Neuronal stem cell (in vitro differentiated cells): ENCODE data around the gene SLC6A2.

ENCODE experiments used
- DNase-seq: peaks from one replicate; pipeline ENCODE4 v3.0.0-alpha.2; 2013; ENCODE audit warnings: low spot score
- H2AFZ ChIP-seq: one replicate; pipeline ENCODE4 v1.6.1; 2013; ENCODE audit warnings: mild to moderate bottlenecking, low read length, inconsistent platforms
- H2AK5ac ChIP-seq: 2 replicates; pipeline ENCODE4 v1.6.1; 2013; ENCODE audit warnings: low read depth, mild to moderate bottlenecking, inconsistent platforms, low read length, moderate library complexity, mixed read lengths
- H2BK120ac ChIP-seq: 2 replicates; pipeline ENCODE4 v1.6.1; 2013; ENCODE audit warnings: low read depth, mild to moderate bottlenecking, inconsistent platforms, low read length, moderate library complexity, mixed read lengths
- H2BK12ac ChIP-seq: one replicate; pipeline ENCODE4 v1.6.1; 2013; ENCODE audit warnings: low read length, inconsistent platforms
- H2BK15ac ChIP-seq: 2 replicates; pipeline ENCODE4 v1.6.1; 2013; ENCODE audit warnings: mild to moderate bottlenecking, low read length, inconsistent platforms, mixed read lengths
- H2BK5ac ChIP-seq: one replicate; pipeline ENCODE4 v1.6.1; 2013; ENCODE audit warnings: inconsistent platforms, mild to moderate bottlenecking, low read length, moderate library complexity
- H3K14ac ChIP-seq: one replicate; pipeline ENCODE4 v1.6.1; 2013; ENCODE audit warnings: low read length, inconsistent platforms
- H3K18ac ChIP-seq: 2 replicates; pipeline ENCODE4 v1.6.1; 2013; ENCODE audit warnings: low read length, inconsistent platforms
- H3K23ac ChIP-seq: 2 replicates; pipeline ENCODE4 v1.6.1; 2013; ENCODE audit warnings: low read depth, mild to moderate bottlenecking, mixed read lengths, low read length, inconsistent platforms; ENCODE audit not compliant: poor library complexity
- H3K27ac ChIP-seq: replicated peaks from 3 replicates; pipeline ENCODE4 v1.5.1; 2013; ENCODE audit warnings: low read length, inconsistent platforms
- H3K27me3 ChIP-seq, 3 experiments: 2 replicates each; pipeline ENCODE4 v1.6.1; 2013; ENCODE audit warnings: low read length in 3 of 3, mild to moderate bottlenecking in 2 of 3, inconsistent platforms in 1 of 3, low read depth in 1 of 3, mixed read lengths in 1 of 3, moderate library complexity in 1 of 3; ENCODE audit not compliant: control insufficient read depth in 3 of 3, insufficient read depth in 3 of 3
- H3K36me3 ChIP-seq, 2 donors: replicated peaks in 1 of 2; 2 replicates each; pipeline ENCODE4 v1.6.1; 2013; ENCODE audit warnings: low read length in 2 of 2; ENCODE audit not compliant: control insufficient read depth in 2 of 2, insufficient read depth in 2 of 2
- H3K4ac ChIP-seq: 2 replicates; pipeline ENCODE4 v1.6.1; 2013; ENCODE audit warnings: inconsistent platforms, mild to moderate bottlenecking, low read length, moderate library complexity
- H3K4me1 ChIP-seq, 2 donors: 1 replicate in 1 of 2; 2 replicates in 1 of 2; pipeline ENCODE4 v1.6.1; 2013; ENCODE audit warnings: low read length in 2 of 2, low read depth in 1 of 2; ENCODE audit not compliant: control insufficient read depth in 2 of 2, insufficient read depth in 1 of 2
- H3K4me2 ChIP-seq: one replicate; pipeline ENCODE4 v1.6.1; 2013; ENCODE audit warnings: mild to moderate bottlenecking, low read length, inconsistent platforms; ENCODE audit not compliant: insufficient read depth, poor library complexity, severe bottlenecking
- H3K4me3 ChIP-seq, 2 donors: 2 replicates each; pipeline ENCODE4 v1.5.1; 2013; ENCODE audit warnings: low read length in 2 of 2, mild to moderate bottlenecking in 2 of 2, inconsistent platforms in 1 of 2, moderate library complexity in 1 of 2
- H3K79me1 ChIP-seq: one replicate; pipeline ENCODE4 v1.6.1; 2013; ENCODE audit warnings: low read depth, mild to moderate bottlenecking, inconsistent platforms, low read length, moderate library complexity
- H3K9ac ChIP-seq: one replicate; pipeline ENCODE4 v1.6.1; 2013; ENCODE audit warnings: mild to moderate bottlenecking, low read depth, low read length, inconsistent platforms; ENCODE audit not compliant: poor library complexity
- H3K9me3 ChIP-seq, 2 donors: replicated peaks in 1 of 2; 2 replicates each; pipeline versions ENCODE3 to v1.6.1; 2013; ENCODE audit warnings: low read length in 2 of 2, mild to moderate bottlenecking in 2 of 2, inconsistent platforms in 1 of 2, low read depth in 1 of 2, mixed read lengths in 1 of 2, moderate library complexity in 1 of 2; ENCODE audit not compliant: control insufficient read depth in 2 of 2, insufficient read depth in 1 of 2
- H4K8ac ChIP-seq: one replicate; pipeline ENCODE4 v1.6.1; 2013; ENCODE audit warnings: low read depth, mild to moderate bottlenecking, inconsistent platforms, low read length, moderate library complexity
- H4K91ac ChIP-seq: one replicate; pipeline ENCODE4 v1.6.1; 2013; ENCODE audit warnings: low read length, low read depth, mild to moderate bottlenecking, inconsistent platforms; ENCODE audit not compliant: poor library complexity
- WGBS, 2 donors: extraction: QIAGEN DNeasy Blood & Tissue Kit; methylation state at CpG; one replicate each; pipeline ENCODE4 v1.1.7; 2013; ENCODE audit warnings: missing lambda C conversion rate in 2 of 2, mixed read lengths in 1 of 2; ENCODE audit not compliant: insufficient read length in 2 of 2, insufficient replicate concordance in 1 of 2; ENCODE audit errors: extremely low coverage in 2 of 2; 5-methylcytosine and 5-hydroxymethylcytosine counted together

Gene SLC6A2

DNA sequence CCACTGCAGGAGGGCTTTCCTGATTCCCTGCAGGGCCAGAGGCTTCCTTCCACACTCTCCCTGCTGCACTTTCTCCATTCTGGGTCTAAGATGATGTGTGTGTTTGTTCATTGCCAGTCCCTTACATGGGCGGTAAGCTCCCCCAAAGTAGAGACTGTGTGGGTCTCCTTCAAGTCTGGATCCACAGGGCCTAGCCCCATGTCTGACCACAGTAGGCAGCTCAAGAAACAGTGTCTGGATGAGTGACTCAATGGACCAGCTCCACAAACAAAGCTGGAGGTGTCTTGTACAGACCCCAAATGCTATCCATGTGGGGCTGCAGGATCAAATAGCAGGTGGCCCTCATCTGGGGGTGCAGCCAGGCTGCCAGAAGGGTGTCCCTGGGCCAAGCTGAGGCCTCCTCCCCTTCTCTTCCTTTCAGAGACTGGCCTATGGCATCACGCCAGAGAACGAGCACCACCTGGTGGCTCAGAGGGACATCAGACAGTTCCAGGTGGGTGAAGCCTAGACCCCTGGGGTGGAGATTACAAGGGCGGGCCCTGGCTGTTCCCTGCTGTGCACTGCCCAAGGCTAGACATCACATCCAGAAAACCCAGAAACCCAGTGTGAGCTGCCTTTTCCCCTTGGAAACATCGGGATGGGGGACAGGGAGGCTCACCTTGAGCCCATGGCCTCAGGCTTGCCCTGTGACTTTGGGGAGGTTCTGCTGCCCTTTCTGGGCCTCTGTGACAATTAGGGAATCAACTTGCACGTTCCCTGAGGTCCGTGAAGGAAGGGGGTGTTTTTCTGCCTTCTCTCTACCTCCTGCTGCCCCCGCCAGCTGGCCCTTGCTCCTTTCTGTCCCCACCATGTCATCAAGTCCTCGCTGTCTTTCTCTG, 45.9 kb downstream of the SLC6A2 start:
- Histone ChIP-seq H4K8ac (no peak overlapping the region), H3K4ac (no peak overlapping the region), H3K4me3 (no peak overlapping the region), H3K4me1 (no peaks in the 10 kb centered on the region), H3K27ac (no peak overlapping the region), H2BK5ac (no peak overlapping the region), H4K91ac (no peak overlapping the region), H3K27me3 (no peaks in the 10 kb centered on the region), H2AK5ac (no peak overlapping the region), H3K18ac (peak overlapping the region; percentile 9), H3K4me2 (no peak overlapping the region), H3K9ac (no peak overlapping the region), H2BK12ac (no peak overlapping the region), H3K9me3 (no peaks in the 10 kb centered on the region), H3K79me1 (no peaks in the 10 kb centered on the region), H2BK120ac (no peak overlapping the region), H2BK15ac (no peak overlapping the region), H3K23ac (no peak overlapping the region), H3K36me3 (no peaks in the 10 kb centered on the region), H3K14ac (no peak overlapping the region), H2AFZ (no peak overlapping the region)
- peak; percentile 23 for DNase-seq
- no CpG with 5 or more reads among the region's 9 CpGs for WGBS, 2 donors

DNA sequence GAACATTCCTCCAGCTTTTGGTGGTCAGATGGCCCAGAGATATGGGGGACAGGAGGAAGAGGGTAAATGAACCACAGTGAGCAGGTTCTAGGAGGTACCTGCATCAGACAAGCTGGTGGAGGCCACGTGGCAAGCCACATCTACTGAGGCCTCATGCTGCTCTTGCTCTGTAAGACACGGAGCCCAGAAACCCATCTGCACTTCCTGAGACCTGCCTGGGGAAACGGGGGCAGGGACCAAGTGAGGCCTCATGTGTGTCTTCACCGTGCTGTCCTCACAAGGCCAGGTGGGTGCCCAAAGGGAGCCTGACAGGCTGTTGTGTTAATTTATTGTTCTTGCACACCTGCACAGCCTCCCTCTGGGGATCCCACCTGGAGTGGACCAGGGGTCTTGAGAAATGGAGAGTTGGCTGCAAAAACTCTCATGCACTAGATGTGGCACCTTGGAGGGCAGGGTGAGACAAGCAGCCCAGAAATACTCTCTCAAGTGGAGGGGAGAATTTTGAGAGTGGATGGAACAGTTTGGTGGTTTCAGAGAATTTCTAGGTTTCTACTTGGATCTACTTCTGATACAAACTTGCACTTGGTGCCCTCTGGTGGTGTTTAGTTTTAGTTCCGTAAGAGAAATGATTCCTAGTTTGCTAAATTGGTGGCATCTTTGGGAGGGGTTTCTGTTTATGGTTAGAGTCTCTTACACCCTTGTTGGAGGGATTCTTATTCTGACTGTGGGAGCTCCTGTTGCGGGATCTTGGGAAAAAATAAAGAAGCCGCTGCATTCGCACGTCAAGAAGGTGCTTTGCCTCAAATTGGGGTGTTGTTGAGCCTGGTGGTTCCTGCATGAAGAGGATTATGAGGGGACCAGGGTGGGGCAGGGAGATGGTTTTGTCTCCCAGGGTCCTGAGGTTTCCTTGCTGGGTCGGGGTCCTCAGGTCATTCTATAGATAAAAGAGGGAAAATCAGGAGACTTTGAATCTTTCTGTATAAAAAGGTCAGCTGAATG, 47.5 kb downstream of the SLC6A2 start:
- Histone ChIP-seq H4K91ac (no peak overlapping the region), H2BK12ac (no peak overlapping the region), H2AK5ac (no peak overlapping the region), H3K79me1 (no peaks in the 10 kb centered on the region), H3K23ac (no peak overlapping the region), H3K4me3 (no peak overlapping the region), H2AFZ (no peak overlapping the region), H3K14ac (no peak overlapping the region), H2BK15ac (no peak overlapping the region), H3K4me1 (no peaks in the 10 kb centered on the region), H3K36me3 (no peaks in the 10 kb centered on the region), H4K8ac (no peak overlapping the region), H2BK120ac (no peak overlapping the region), H3K4ac (no peak overlapping the region), H3K27ac (no peak overlapping the region), H3K27me3 (no peaks in the 10 kb centered on the region), H3K18ac (no peak overlapping the region), H3K9me3 (no peaks in the 10 kb centered on the region), H2BK5ac (no peak overlapping the region), H3K4me2 (no peak overlapping the region), H3K9ac (no peak overlapping the region)
- no CpG with 5 or more reads among the region's 10 CpGs for WGBS, 2 donors
- DNase-seq = peak; percentile 38

DNA sequence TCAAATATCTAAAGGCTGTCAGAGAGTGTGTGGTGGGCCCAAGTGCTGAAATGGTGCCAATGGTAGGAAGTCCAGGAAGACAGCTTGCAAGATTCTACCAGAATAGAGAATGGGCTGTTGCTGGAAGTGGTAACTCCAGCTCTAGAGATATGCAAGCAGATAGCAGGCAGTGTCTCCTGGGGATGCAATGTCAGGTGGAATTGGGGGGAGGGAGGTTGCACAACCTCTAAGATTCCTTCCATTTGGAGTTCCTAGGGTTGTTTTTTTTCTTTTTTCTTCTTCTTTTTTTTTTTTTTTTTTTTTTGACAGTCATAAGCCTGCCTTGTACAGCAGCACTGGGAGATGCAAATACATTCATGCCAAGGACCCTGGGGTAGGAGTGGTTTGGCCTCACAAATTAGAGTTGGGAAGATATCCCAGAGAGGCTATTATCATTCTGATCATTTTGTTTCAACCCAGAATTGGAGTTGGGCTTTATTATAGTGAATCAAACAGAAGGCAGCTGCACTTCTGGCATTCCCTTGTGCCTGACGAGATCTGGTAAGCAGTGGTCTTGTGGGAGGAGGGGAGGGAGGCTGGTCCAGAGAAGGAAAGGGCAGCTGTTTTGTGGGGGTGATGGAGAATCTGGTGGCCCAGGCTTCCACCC, 51.1 kb downstream of the SLC6A2 start:
- no peak overlapping the region for H4K8ac ChIP-seq
- WGBS, 2 donors = no CpG with 5 or more reads among the region's 1 CpG
- no peak overlapping the region for H2AFZ ChIP-seq
- no peak for DNase-seq
- no peaks in the 10 kb centered on the region for H3K9me3 ChIP-seq
- H2AK5ac ChIP-seq = no peak overlapping the region
- H3K4ac ChIP-seq = no peak overlapping the region
- no peak overlapping the region for H3K18ac ChIP-seq
- H2BK120ac ChIP-seq = no peak overlapping the region
- H3K79me1 ChIP-seq = no peaks in the 10 kb centered on the region
- no peak overlapping the region for H3K4me2 ChIP-seq
- H2BK12ac ChIP-seq = no peak overlapping the region
- no peak overlapping the region for H3K23ac ChIP-seq
- no peaks in the 10 kb centered on the region for H3K36me3 ChIP-seq
- no peak overlapping the region for H3K14ac ChIP-seq
- no peak overlapping the region for H3K9ac ChIP-seq
- H2BK5ac ChIP-seq = no peak overlapping the region
- H3K27ac ChIP-seq = no peak overlapping the region
- H2BK15ac ChIP-seq = no peak overlapping the region
- H4K91ac ChIP-seq = no peak overlapping the region
- H3K4me1 ChIP-seq = no peaks in the 10 kb centered on the region
- H3K4me3 ChIP-seq = no peak overlapping the region
- H3K27me3 ChIP-seq = no peaks in the 10 kb centered on the region
